Ishikawa (cell line): ENCODE measurements around the gene MYO18A.

Experiments used
- CEBPB ChIP-seq: IDR thresholded peaks from 2 replicates; pipeline ENCODE4 v1.6.1; 2012
- CREB1 ChIP-seq: IDR thresholded peaks from 2 replicates; pipeline ENCODE4 v1.6.1; 2012; ENCODE audit warnings: low read depth
- EGR1 ChIP-seq: IDR thresholded peaks from 2 replicates; pipeline ENCODE4 v1.6.1; 2012
- EP300 ChIP-seq: IDR thresholded peaks from 2 replicates; pipeline ENCODE4 v1.6.1; 2012; ENCODE audit warnings: borderline replicate concordance
- FOXM1 ChIP-seq: IDR thresholded peaks from 2 replicates; pipeline ENCODE4 v1.6.1; 2012; ENCODE audit warnings: low read depth, borderline replicate concordance
- NFIC ChIP-seq: IDR thresholded peaks from 2 replicates; pipeline ENCODE4 v1.6.1; 2012
- RAD21 ChIP-seq: IDR thresholded peaks from 2 replicates; pipeline ENCODE4 v1.6.1; 2012; ENCODE audit warnings: low read depth
- TAF1 ChIP-seq: IDR thresholded peaks from 2 replicates; pipeline ENCODE4 v1.6.1; 2012; ENCODE audit warnings: low read depth, mild to moderate bottlenecking
- TCF12 ChIP-seq: IDR thresholded peaks from 2 replicates; pipeline ENCODE4 v1.6.1; 2012; ENCODE audit warnings: low read depth
- TEAD4 ChIP-seq: IDR thresholded peaks from 2 replicates; pipeline ENCODE4 v1.6.1; 2012
- YY1 ChIP-seq: IDR thresholded peaks from 2 replicates; pipeline ENCODE4 v1.6.1; 2012; ENCODE audit warnings: low read depth
- ZBTB7A ChIP-seq: IDR thresholded peaks from 2 replicates; pipeline ENCODE4 v1.6.1; 2012; ENCODE audit warnings: low read depth
- TF ChIP-seq, protein P1 (sequence below): IDR thresholded peaks from 2 replicates; pipeline ENCODE4 v1.6.1; 2012
- TF ChIP-seq, protein P2 (sequence below): IDR thresholded peaks from 2 replicates; pipeline ENCODE4 v1.6.1; 2012
- TF ChIP-seq, protein P3 (sequence below): IDR thresholded peaks from 2 replicates; pipeline ENCODE4 v1.6.1; 2012; ENCODE audit warnings: low read depth, mild to moderate bottlenecking

Gene MYO18A

GRCh38 chr17:29214215-29215146 lies 34.3 kb upstream of the MYO18A start:
- no peak for TF ChIP-seq CEBPB
- TF ChIP-seq TEAD4, result no peak
- TF ChIP-seq, protein P1, sequence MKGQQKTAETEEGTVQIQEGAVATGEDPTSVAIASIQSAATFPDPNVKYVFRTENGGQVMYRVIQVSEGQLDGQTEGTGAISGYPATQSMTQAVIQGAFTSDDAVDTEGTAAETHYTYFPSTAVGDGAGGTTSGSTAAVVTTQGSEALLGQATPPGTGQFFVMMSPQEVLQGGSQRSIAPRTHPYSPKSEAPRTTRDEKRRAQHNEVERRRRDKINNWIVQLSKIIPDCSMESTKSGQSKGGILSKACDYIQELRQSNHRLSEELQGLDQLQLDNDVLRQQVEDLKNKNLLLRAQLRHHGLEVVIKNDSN, result no peak
- no peak for TF ChIP-seq EP300
- no peak for TF ChIP-seq YY1
- TF ChIP-seq RAD21, result no peak
- TF ChIP-seq, protein P2, sequence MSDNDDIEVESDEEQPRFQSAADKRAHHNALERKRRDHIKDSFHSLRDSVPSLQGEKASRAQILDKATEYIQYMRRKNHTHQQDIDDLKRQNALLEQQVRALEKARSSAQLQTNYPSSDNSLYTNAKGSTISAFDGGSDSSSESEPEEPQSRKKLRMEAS, result no peak
- TF ChIP-seq EGR1, result no peak
- TF ChIP-seq TAF1, result no peak
- TF ChIP-seq TCF12, result no peak
- TF ChIP-seq, protein P3, sequence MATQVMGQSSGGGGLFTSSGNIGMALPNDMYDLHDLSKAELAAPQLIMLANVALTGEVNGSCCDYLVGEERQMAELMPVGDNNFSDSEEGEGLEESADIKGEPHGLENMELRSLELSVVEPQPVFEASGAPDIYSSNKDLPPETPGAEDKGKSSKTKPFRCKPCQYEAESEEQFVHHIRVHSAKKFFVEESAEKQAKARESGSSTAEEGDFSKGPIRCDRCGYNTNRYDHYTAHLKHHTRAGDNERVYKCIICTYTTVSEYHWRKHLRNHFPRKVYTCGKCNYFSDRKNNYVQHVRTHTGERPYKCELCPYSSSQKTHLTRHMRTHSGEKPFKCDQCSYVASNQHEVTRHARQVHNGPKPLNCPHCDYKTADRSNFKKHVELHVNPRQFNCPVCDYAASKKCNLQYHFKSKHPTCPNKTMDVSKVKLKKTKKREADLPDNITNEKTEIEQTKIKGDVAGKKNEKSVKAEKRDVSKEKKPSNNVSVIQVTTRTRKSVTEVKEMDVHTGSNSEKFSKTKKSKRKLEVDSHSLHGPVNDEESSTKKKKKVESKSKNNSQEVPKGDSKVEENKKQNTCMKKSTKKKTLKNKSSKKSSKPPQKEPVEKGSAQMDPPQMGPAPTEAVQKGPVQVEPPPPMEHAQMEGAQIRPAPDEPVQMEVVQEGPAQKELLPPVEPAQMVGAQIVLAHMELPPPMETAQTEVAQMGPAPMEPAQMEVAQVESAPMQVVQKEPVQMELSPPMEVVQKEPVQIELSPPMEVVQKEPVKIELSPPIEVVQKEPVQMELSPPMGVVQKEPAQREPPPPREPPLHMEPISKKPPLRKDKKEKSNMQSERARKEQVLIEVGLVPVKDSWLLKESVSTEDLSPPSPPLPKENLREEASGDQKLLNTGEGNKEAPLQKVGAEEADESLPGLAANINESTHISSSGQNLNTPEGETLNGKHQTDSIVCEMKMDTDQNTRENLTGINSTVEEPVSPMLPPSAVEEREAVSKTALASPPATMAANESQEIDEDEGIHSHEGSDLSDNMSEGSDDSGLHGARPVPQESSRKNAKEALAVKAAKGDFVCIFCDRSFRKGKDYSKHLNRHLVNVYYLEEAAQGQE, result no peak

GRCh38 chr17:29212681-29213121 lies 32.5 kb upstream of the MYO18A start:
- TF ChIP-seq, protein P3, result no peak
- TF ChIP-seq EP300 (no peak), TEAD4 (no peak), CREB1 (no peak), EGR1 (no peak)

GRCh38 chr17:29212094-29212631 lies 32.0 kb upstream of the MYO18A start:
- TF ChIP-seq ZBTB7A (no peak), NFIC (no peak), TAF1 (no peak), FOXM1 (no peak), CEBPB (no peak), RAD21 (no peak)

DNA sequence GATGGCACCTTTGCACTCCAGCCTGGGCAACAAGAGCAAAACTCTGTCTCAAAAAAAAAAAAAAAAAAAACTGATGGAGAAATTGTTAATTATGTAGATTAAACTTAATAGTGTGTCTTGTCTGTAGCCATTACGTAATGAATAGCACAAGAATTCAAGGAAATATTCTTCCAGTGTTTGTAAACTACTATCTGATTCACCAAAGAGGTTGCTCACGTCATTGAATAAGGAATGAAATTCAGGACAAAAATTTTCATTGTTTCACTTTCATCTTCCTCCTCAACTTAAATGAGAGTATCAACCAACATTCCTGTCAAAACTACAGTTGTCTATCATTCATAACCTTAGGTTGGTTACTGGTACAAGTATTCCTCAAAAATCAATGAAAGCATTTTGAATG lies 30.7 kb upstream of the MYO18A start:
- TF ChIP-seq TCF12 (no peak), RAD21 (no peak), FOXM1 (no peak), TAF1 (no peak)
- TF ChIP-seq, protein P2, result no peak
- TF ChIP-seq, protein P1, result no peak

- TF ChIP-seq EGR1, result no peak
- TF ChIP-seq EP300, result no peak
- no peak for TF ChIP-seq TAF1
- TF ChIP-seq, protein P1, result no peak
- TF ChIP-seq TCF12, result no peak
- no peak for TF ChIP-seq YY1
- TF ChIP-seq RAD21, result no peak
- no peak for TF ChIP-seq CREB1
- TF ChIP-seq NFIC, result no peak
- TF ChIP-seq FOXM1, result no peak
- TF ChIP-seq, protein P3, result no peak
- no peak for TF ChIP-seq ZBTB7A
- no peak for TF ChIP-seq CEBPB
- TF ChIP-seq, protein P2, result no peak
Observed at GRCh38 chr17:29209073-29209472, 28.9 kb upstream of the MYO18A start.
